OCI-LY3 (cell line): ENCODE results near the gene BAIAP2L1.

Experiments used
- EZH2phosphoT487 ChIP-seq: fragments of 200-600 bp; shearing (Covaris generic); IDR thresholded peaks from 2 replicates; pipeline ENCODE4 v1.6.1; 2018; ENCODE audit warnings: antibody characterized with exemption, mixed run types, low read depth
- TF ChIP-seq, protein P1 (sequence below): fragments of 200-600, 300-600 bp; sonication (generic); IDR thresholded peaks from 2 replicates; pipeline ENCODE4 v1.5.1; 2014; ENCODE audit warnings: antibody characterized with exemption, low read length, low read depth

DNA sequence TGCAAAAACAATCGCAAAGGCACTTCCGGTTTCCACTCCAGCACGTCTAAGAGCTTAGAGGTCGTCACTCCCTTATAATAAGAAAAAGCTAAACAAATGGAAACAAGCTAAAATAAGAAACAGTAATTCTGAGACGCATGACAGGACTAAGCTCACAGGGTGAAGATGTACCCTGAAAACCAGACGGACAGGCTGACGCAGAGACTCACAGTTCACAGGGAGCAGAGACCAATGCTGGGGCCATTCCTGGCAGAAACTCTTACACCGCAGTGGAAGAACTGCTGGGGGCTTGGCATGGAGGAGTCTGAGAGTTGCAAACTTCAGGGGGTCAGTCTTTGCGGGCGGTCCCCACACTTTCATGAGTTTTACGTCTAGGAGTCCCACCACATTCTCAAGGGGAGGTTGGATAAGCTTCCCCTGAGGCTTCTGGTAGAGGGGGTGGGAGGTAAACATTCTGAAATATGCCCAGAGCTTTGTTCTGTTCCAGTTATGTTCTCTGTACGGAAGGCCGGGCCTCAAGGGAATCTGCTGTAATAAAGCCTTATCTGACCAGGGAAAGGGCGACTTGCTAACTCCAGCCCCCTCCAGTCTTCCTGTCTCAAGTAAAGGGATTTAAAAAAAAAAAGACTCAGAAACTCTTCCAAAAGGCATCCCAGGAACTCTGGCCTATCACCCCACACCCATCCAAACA lies 71.6 kb downstream of the BAIAP2L1 start:
- no peak for TF ChIP-seq EZH2phosphoT487
- TF ChIP-seq, protein P1, sequence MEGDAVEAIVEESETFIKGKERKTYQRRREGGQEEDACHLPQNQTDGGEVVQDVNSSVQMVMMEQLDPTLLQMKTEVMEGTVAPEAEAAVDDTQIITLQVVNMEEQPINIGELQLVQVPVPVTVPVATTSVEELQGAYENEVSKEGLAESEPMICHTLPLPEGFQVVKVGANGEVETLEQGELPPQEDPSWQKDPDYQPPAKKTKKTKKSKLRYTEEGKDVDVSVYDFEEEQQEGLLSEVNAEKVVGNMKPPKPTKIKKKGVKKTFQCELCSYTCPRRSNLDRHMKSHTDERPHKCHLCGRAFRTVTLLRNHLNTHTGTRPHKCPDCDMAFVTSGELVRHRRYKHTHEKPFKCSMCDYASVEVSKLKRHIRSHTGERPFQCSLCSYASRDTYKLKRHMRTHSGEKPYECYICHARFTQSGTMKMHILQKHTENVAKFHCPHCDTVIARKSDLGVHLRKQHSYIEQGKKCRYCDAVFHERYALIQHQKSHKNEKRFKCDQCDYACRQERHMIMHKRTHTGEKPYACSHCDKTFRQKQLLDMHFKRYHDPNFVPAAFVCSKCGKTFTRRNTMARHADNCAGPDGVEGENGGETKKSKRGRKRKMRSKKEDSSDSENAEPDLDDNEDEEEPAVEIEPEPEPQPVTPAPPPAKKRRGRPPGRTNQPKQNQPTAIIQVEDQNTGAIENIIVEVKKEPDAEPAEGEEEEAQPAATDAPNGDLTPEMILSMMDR, result no peak
